ENCODE measurements around the gene DIAPH1.

- TF ChIP-seq CTCF (IDR thresholded peaks at IDR 0.05) (no peak), POLR2A (IDR thresholded peaks at IDR 0.05) (no peak)
Observed at GRCh38 chr5:141516672-141517025, 102.2 kb downstream of the DIAPH1 start.

Data from prostate gland (tissue), 2 donors.